Smooth muscle cell (in vitro differentiated cells): Measurements from ENCODE around the gene BCL2L11. TPM values are rescaled to one million over a fixed set of nuclear protein-coding genes. Genes with fewer than 3 reads are reported as not detected.

Experiments used
- DNase-seq: peaks from one replicate; lab custom pipeline; 2025; ENCODE audit not compliant: unreplicated experiment; lab: John Stamatoyannopoulos, UW
- H2AFZ ChIP-seq: fragments of 200-600 bp; sonication (generic); 2 replicates; pipeline ENCODE4 v1.6.0; 2016; ENCODE audit warnings: antibody characterized with exemption, low read depth, mild to moderate bottlenecking
- H3F3A ChIP-seq: fragments of 200-600 bp; sonication (generic); 2 replicates; pipeline ENCODE4 v1.6.0; 2017; ENCODE audit warnings: antibody characterized with exemption, low read depth
- H3K27ac ChIP-seq: fragments of 200-600 bp; sonication (generic); 2 replicates; pipeline ENCODE4 v1.5.1; 2016; ENCODE audit warnings: low read depth, mild to moderate bottlenecking
- H3K27me3 ChIP-seq: fragments of 200-600 bp; sonication (generic); 2 replicates; pipeline ENCODE4 v1.6.1; 2016; ENCODE audit warnings: low read depth, mild to moderate bottlenecking
- H3K36me3 ChIP-seq: fragments of 200-600 bp; sonication (generic); 2 replicates; pipeline ENCODE4 v1.5.1; 2016; ENCODE audit warnings: low read depth
- H3K4me1 ChIP-seq: fragments of 200-600 bp; sonication (generic); 2 replicates; pipeline ENCODE4 v1.5.1; 2016; ENCODE audit warnings: low read depth
- H3K4me2 ChIP-seq: fragments of 200-600 bp; sonication (generic); 2 replicates; pipeline ENCODE4 v1.6.0; 2016; ENCODE audit warnings: mild to moderate bottlenecking
- H3K4me3 ChIP-seq: fragments of 200-600 bp; sonication (generic); 2 replicates; pipeline ENCODE4 v1.5.1; 2016; ENCODE audit warnings: mild to moderate bottlenecking
- H3K79me2 ChIP-seq: fragments of 200-600 bp; sonication (generic); 2 replicates; pipeline ENCODE4 v1.6.0; 2016; ENCODE audit warnings: low read depth, mild to moderate bottlenecking
- H3K9ac ChIP-seq: fragments of 200-600 bp; sonication (generic); 2 replicates; pipeline ENCODE4 v1.6.0; 2016; ENCODE audit warnings: low read depth
- H3K9me3 ChIP-seq: fragments of 200-600 bp; sonication (generic); replicated peaks from 2 replicates; pipeline ENCODE4 v1.5.1; 2016; ENCODE audit warnings: low read depth
- H4K20me1 ChIP-seq: fragments of 200-600 bp; sonication (generic); 2 replicates; pipeline ENCODE4 v1.6.0; 2016; ENCODE audit warnings: low read depth
- CTCF ChIP-seq: fragments of 200-600 bp; sonication (generic); IDR thresholded peaks from 2 replicates; pipeline ENCODE4 v1.5.1; 2017; ENCODE audit warnings: borderline replicate concordance, mild to moderate bottlenecking, antibody characterized with exemption; ENCODE audit not compliant: insufficient read depth, poor library complexity, severe bottlenecking
- WGBS: methylation state at CpG from one replicate; pipeline ENCODE4 v1.1.7; 2016; ENCODE audit warnings: low lambda C conversion rate; 5-methylcytosine and 5-hydroxymethylcytosine counted together
- polyA plus RNA-seq: library from polyadenylated mRNA; unstranded; fragments of >200 nt; fragmentation: Nextera tagmentation; extraction: Ambion mirVana; gene quantifications from 2 replicates; pipeline ENCODE4 v1.2.1, GENCODE V29; 2016
- total RNA-seq: library from RNA; depleted of rRNA; stranded (reverse); fragments of >200 nt; gene quantifications from 2 replicates; pipeline ENCODE4 v1.2.3, GENCODE V29; 2014

The BCL2L11 gene
- total and polyA plus RNA-seq, 2 experiments from 2014 or later = 4.9 to 10.0 TPM

GRCh38 chr2:111145951-111146350 is 25.2 kb downstream of the BCL2L11 start:
- no peak overlapping the region for H3K4me3 ChIP-seq
- H3K4me2 ChIP-seq = no peak overlapping the region
- DNase-seq = no peak
- no peaks in the 10 kb centered on the region for H3K9me3 ChIP-seq
- peaks cover 16% of the 10 kb centered on the region for H3K4me1 ChIP-seq
- no peaks in the 10 kb centered on the region for H3K27me3 ChIP-seq
- peaks cover 65% of the 10 kb centered on the region for H4K20me1 ChIP-seq
- no peak overlapping the region for H3K9ac ChIP-seq
- no peak for TF ChIP-seq CTCF
- H3K27ac ChIP-seq = no peak overlapping the region
- H3K79me2 ChIP-seq = peaks cover 18% of the 10 kb centered on the region
- H3K36me3 ChIP-seq = no peaks in the 10 kb centered on the region
- H2AFZ ChIP-seq = no peak overlapping the region
- WGBS = 100% methylated on average over 2 of the region's 2 CpGs
- H3F3A ChIP-seq = peaks cover 2% of the 10 kb centered on the region

- TF ChIP-seq CTCF = no peak
- Histone ChIP-seq H3K4me1 (peaks cover 16% of the 10 kb centered on the region), H3K27ac (no peak overlapping the region), H3K4me2 (no peak overlapping the region), H3K79me2 (peaks cover 18% of the 10 kb centered on the region), H4K20me1 (peaks cover 62% of the 10 kb centered on the region), H2AFZ (no peak overlapping the region), H3K36me3 (no peaks in the 10 kb centered on the region), H3K9me3 (no peaks in the 10 kb centered on the region), H3K9ac (no peak overlapping the region), H3K4me3 (no peak overlapping the region), H3K27me3 (no peaks in the 10 kb centered on the region), H3F3A (peaks cover 2% of the 10 kb centered on the region)
- no peak for DNase-seq
- 74% methylated on average over 3 of the region's 3 CpGs for WGBS
These were observed 27.6 kb downstream of the BCL2L11 start for GRCh38 chr2:111148225-111148873.

- Histone ChIP-seq H2AFZ (no peak overlapping the region), H3K9me3 (no peaks in the 10 kb centered on the region), H3K36me3 (no peaks in the 10 kb centered on the region), H3K27ac (no peak overlapping the region), H3K27me3 (no peaks in the 10 kb centered on the region), H3K9ac (no peak overlapping the region), H3K4me2 (no peak overlapping the region), H3F3A (peaks cover 2% of the 10 kb centered on the region), H3K4me1 (peaks cover 16% of the 10 kb centered on the region), H3K4me3 (no peak overlapping the region), H3K79me2 (peaks cover 19% of the 10 kb centered on the region), H4K20me1 (peaks cover 65% of the 10 kb centered on the region)
- WGBS = 89% methylated on average over 8 of the region's 8 CpGs
- no peak for TF ChIP-seq CTCF
- DNase-seq = no peak
These were observed 28.2 kb downstream of the BCL2L11 start for GRCh38 chr2:111148925-111149324.

- H3F3A ChIP-seq = peaks cover 2% of the 10 kb centered on the region
- H4K20me1 ChIP-seq = peaks cover 73% of the 10 kb centered on the region
- no peak overlapping the region for H3K4me3 ChIP-seq
- no peak overlapping the region for H3K4me2 ChIP-seq
- DNase-seq = no peak
- peaks cover 16% of the 10 kb centered on the region for H3K4me1 ChIP-seq
- no peaks in the 10 kb centered on the region for H3K36me3 ChIP-seq
- H3K79me2 ChIP-seq = peaks cover 26% of the 10 kb centered on the region
- H3K9me3 ChIP-seq = no peaks in the 10 kb centered on the region
- no peak overlapping the region for H2AFZ ChIP-seq
- no peak for TF ChIP-seq CTCF
- H3K27me3 ChIP-seq = no peaks in the 10 kb centered on the region
- WGBS = over 99% methylated on average over 7 of the region's 7 CpGs
- H3K27ac ChIP-seq = no peak overlapping the region
- H3K9ac ChIP-seq = no peak overlapping the region
These were observed 29.3 kb downstream of the BCL2L11 start for GRCh38 chr2:111149882-111150455.
